GM23338 (cell line): ENCODE results near the gene BCAS3.

ENCODE experiments used
- EZH2 ChIP-seq: fragments of 200-600 bp; sonication (generic); IDR thresholded peaks from one replicate; pipeline ENCODE4 v1.8.0; 2017; ENCODE audit warnings: antibody characterized with exemption, mild to moderate bottlenecking, low read depth; ENCODE audit not compliant: unreplicated experiment
- EZH2phosphoT487 ChIP-seq: fragments of 200-600 bp; sonication (generic); IDR thresholded peaks from one replicate; pipeline ENCODE4 v1.8.1; 2018; ENCODE audit warnings: antibody characterized with exemption; ENCODE audit not compliant: unreplicated experiment
- JUNB ChIP-seq: IDR thresholded peaks from one replicate; pipeline ENCODE4 v1.6.1; 2016; ENCODE audit warnings: antibody characterized with exemption; ENCODE audit not compliant: unreplicated experiment
- POLR2AphosphoS5 ChIP-seq: IDR thresholded peaks from 2 replicates; pipeline ENCODE4 v1.6.1; 2016; ENCODE audit warnings: antibody characterized with exemption, low read depth
- TF ChIP-seq, protein P1 (sequence below): IDR thresholded peaks from one replicate; pipeline ENCODE4 v1.6.1; 2018; ENCODE audit warnings: antibody characterized with exemption; ENCODE audit not compliant: unreplicated experiment
- TF ChIP-seq, protein P2 (sequence below), 2 experiments: fragments of 200-600 bp in 1 of 2; sonication (generic) in 1 of 2; conservative IDR thresholded peaks; 2 replicates each; pipeline versions ENCODE4 v1.5.1 to v1.6.1; 2016 to 2017; ENCODE audit warnings: antibody characterized with exemption in 2 of 2, low read depth in 2 of 2, mild to moderate bottlenecking in 2 of 2, moderate library complexity in 1 of 2

DNA sequence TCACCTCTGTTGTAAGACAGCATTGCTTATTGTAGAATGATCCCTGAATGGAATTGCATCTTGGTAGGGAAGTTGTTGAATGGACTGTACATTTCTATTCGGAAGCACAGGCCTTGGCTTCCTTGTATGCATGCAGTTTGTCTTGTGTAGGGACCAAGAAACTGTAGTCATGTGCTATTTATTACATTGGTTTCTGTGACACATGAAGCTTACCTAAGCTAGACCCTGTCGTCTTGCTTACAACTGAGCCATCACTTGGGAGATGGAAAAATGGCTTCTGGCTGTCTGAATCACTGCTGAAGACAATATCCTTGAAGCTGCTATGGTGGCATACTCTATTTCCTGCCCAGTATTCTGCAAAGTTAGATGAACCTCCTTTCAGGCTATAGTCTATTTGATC is 48.5 kb upstream of the BCAS3 start:
- TF ChIP-seq EZH2 (no peak), EZH2phosphoT487 (no peak), POLR2AphosphoS5 (no peak), JUNB (no peak)
- TF ChIP-seq, protein P1, sequence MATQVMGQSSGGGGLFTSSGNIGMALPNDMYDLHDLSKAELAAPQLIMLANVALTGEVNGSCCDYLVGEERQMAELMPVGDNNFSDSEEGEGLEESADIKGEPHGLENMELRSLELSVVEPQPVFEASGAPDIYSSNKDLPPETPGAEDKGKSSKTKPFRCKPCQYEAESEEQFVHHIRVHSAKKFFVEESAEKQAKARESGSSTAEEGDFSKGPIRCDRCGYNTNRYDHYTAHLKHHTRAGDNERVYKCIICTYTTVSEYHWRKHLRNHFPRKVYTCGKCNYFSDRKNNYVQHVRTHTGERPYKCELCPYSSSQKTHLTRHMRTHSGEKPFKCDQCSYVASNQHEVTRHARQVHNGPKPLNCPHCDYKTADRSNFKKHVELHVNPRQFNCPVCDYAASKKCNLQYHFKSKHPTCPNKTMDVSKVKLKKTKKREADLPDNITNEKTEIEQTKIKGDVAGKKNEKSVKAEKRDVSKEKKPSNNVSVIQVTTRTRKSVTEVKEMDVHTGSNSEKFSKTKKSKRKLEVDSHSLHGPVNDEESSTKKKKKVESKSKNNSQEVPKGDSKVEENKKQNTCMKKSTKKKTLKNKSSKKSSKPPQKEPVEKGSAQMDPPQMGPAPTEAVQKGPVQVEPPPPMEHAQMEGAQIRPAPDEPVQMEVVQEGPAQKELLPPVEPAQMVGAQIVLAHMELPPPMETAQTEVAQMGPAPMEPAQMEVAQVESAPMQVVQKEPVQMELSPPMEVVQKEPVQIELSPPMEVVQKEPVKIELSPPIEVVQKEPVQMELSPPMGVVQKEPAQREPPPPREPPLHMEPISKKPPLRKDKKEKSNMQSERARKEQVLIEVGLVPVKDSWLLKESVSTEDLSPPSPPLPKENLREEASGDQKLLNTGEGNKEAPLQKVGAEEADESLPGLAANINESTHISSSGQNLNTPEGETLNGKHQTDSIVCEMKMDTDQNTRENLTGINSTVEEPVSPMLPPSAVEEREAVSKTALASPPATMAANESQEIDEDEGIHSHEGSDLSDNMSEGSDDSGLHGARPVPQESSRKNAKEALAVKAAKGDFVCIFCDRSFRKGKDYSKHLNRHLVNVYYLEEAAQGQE, result no peak
- TF ChIP-seq, protein P2, sequence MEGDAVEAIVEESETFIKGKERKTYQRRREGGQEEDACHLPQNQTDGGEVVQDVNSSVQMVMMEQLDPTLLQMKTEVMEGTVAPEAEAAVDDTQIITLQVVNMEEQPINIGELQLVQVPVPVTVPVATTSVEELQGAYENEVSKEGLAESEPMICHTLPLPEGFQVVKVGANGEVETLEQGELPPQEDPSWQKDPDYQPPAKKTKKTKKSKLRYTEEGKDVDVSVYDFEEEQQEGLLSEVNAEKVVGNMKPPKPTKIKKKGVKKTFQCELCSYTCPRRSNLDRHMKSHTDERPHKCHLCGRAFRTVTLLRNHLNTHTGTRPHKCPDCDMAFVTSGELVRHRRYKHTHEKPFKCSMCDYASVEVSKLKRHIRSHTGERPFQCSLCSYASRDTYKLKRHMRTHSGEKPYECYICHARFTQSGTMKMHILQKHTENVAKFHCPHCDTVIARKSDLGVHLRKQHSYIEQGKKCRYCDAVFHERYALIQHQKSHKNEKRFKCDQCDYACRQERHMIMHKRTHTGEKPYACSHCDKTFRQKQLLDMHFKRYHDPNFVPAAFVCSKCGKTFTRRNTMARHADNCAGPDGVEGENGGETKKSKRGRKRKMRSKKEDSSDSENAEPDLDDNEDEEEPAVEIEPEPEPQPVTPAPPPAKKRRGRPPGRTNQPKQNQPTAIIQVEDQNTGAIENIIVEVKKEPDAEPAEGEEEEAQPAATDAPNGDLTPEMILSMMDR (conservative IDR thresholded peaks at IDR 0.05; ENCODE audit: low read depth in 2 of 2), result no peak
